HCT116 (cell line): Measurements from ENCODE around the gene SLC25A21.

Source experiments
- EZH2phosphoT487 ChIP-seq: fragments of 200-600 bp; IDR thresholded peaks from 2 replicates; pipeline ENCODE4 v1.6.1; 2018; ENCODE audit warnings: antibody characterized with exemption, borderline replicate concordance
- POLR2A ChIP-seq: IDR thresholded peaks from 2 replicates; pipeline ENCODE4 v1.7.0; 2011; ENCODE audit warnings: borderline replicate concordance; ENCODE audit not compliant: insufficient read depth, insufficient read length; ENCODE audit errors: extremely low read depth
- POLR2AphosphoS5 ChIP-seq: IDR thresholded peaks from 2 replicates; pipeline ENCODE4 v1.6.1; 2011; ENCODE audit warnings: mild to moderate bottlenecking, low read depth, low read length, moderate library complexity
- SIN3A ChIP-seq: IDR thresholded peaks from 2 replicates; pipeline ENCODE4 v1.6.1; 2012; ENCODE audit warnings: low read depth
- TF ChIP-seq, protein P1 (sequence below), 3 experiments: fragments of 200-600 bp in 1 of 3; sonication (generic) in 1 of 3; IDR thresholded peaks in 2 of 3; conservative IDR thresholded peaks in 1 of 3; 2 replicates each; pipeline ENCODE4 v1.5.1; 2012 to 2017; ENCODE audit warnings: low read depth in 2 of 3, low read length in 2 of 3, antibody characterized with exemption in 1 of 3, borderline replicate concordance in 1 of 3, control low read depth in 1 of 3, mild to moderate bottlenecking in 1 of 3, mixed read lengths in 1 of 3, mixed run types in 1 of 3, moderate library complexity in 1 of 3; ENCODE audit not compliant: insufficient read depth in 1 of 3

DNA sequence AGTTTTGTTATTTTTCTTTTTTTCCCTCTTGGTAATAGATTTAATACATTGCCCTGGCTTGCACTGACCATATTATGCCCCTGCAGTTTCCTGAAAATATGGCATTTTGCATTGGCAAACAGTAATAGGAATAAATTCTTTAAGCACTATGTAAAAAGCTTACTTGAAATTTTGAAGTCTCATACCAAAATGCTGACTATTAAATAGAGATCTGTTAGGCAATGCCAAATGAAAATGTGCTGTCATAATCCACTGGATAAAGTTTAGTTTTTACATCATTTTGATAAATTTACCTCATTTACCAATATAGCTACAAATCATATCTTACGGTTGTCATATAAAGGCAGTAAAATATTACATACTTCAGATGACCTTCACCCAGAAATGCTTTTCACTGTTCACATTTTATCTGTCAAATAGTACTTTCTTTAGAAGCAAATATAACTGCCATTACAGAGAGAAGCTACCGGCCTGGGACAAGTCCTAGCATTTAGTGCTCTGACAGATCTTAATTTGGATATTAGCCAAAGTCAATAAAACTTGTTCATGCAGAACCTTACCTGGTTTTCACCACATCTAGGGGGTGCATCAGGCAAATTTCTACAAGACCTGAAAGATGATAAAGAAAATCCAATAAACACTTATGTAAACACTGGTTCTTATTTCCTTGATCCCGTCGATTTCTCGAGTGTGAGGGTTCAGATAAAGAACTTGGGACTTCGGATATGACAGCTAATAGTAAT is 297.8 kb downstream of the SLC25A21 start:
- no peak for TF ChIP-seq EZH2phosphoT487
- TF ChIP-seq POLR2AphosphoS5 = no peak
- TF ChIP-seq, protein P1, sequence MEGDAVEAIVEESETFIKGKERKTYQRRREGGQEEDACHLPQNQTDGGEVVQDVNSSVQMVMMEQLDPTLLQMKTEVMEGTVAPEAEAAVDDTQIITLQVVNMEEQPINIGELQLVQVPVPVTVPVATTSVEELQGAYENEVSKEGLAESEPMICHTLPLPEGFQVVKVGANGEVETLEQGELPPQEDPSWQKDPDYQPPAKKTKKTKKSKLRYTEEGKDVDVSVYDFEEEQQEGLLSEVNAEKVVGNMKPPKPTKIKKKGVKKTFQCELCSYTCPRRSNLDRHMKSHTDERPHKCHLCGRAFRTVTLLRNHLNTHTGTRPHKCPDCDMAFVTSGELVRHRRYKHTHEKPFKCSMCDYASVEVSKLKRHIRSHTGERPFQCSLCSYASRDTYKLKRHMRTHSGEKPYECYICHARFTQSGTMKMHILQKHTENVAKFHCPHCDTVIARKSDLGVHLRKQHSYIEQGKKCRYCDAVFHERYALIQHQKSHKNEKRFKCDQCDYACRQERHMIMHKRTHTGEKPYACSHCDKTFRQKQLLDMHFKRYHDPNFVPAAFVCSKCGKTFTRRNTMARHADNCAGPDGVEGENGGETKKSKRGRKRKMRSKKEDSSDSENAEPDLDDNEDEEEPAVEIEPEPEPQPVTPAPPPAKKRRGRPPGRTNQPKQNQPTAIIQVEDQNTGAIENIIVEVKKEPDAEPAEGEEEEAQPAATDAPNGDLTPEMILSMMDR (IDR thresholded peaks at IDR 0.05 in 2 of 3, conservative IDR thresholded peaks at IDR 0.05 in 1 of 3; ENCODE audit: borderline replicate concordance in 1 of 3, insufficient read depth in 1 of 3, low read depth in 2 of 3, low read length in 2 of 3) = no peak
- no peak for TF ChIP-seq SIN3A
- no peak for TF ChIP-seq POLR2A
